HEK293 (cell line): ENCODE data around the gene INAVA.

Experiments used
- CTCF ChIP-seq: fragments of 450-650 bp; formaldehyde crosslinking; IDR thresholded peaks from 2 replicates; pipeline ENCODE4 v1.5.1; 2016; ENCODE audit warnings: missing biosample characterization, missing genetic modification characterization
- ZBTB21 ChIP-seq: fragments of 450-650 bp; formaldehyde crosslinking; IDR thresholded peaks from 2 replicates; pipeline ENCODE4 v1.5.1; 2017; ENCODE audit warnings: missing biosample characterization, missing genetic modification characterization
- ZNF416 ChIP-seq: fragments of 450-650 bp; formaldehyde crosslinking; IDR thresholded peaks from 2 replicates; pipeline ENCODE4 v1.5.1; 2016; ENCODE audit warnings: missing biosample characterization, missing genetic modification characterization

GRCh38 chr1:200911361-200911760, 16.7 kb downstream of the INAVA start:
- TF ChIP-seq CTCF (tag by site-specific recombination) (no peak), ZNF416 (no peak), ZBTB21 (tag by site-specific recombination) (no peak)
